SU-DHL-6 (cell line): Measurements from ENCODE around the gene VGF.
"Not testable (repeated sequence)": the region's sequence is repeated elsewhere in the genome, so short reads cannot be mapped to it uniquely, and the experiment has no call there.

Experiments
- H2AFZ ChIP-seq: fragments of 200-600 bp; sonication (generic); 2 replicates; pipeline ENCODE4 v1.6.1; 2014; ENCODE audit warnings: low read depth, mild to moderate bottlenecking, moderate library complexity, mixed read lengths, antibody characterized with exemption, low read length; ENCODE audit not compliant: severe bottlenecking
- H3F3A ChIP-seq: fragments of 200-600 bp; shearing (Covaris generic); 2 replicates; pipeline ENCODE4 v1.6.0; 2016; ENCODE audit warnings: antibody characterized with exemption, mild to moderate bottlenecking; ENCODE audit not compliant: insufficient read depth
- H3K27ac ChIP-seq: fragments of 200-600 bp; sonication (generic); 2 replicates; pipeline ENCODE4 v1.5.1; 2016; ENCODE audit warnings: low read depth, mild to moderate bottlenecking, low read length, moderate library complexity, mixed read lengths
- H3K27me3 ChIP-seq: fragments of 200-600 bp; sonication (generic), shearing (Covaris generic); 2 replicates; pipeline ENCODE4 v1.6.0; 2014; ENCODE audit warnings: mild to moderate bottlenecking, low read length
- H3K36me3 ChIP-seq: fragments of 200-600 bp; sonication (generic); 2 replicates; pipeline ENCODE4 v1.6.1; 2014; ENCODE audit warnings: mild to moderate bottlenecking, low read length, mixed read lengths
- H3K4me2 ChIP-seq: fragments of 300-600, 200-600 bp; shearing (Covaris generic), sonication (generic); 2 replicates; pipeline ENCODE4 v1.6.0; 2014; ENCODE audit warnings: low read length, low read depth, mild to moderate bottlenecking; ENCODE audit not compliant: poor library complexity, severe bottlenecking
- H3K4me3 ChIP-seq: fragments of 200-600 bp; sonication (generic); 2 replicates; pipeline ENCODE4 v1.5.1; 2014; ENCODE audit warnings: antibody characterized with exemption, low read length, mild to moderate bottlenecking, mixed read lengths; ENCODE audit not compliant: insufficient read depth, poor library complexity, severe bottlenecking
- H3K79me2 ChIP-seq: fragments of 200-600 bp; sonication (generic); 2 replicates; pipeline ENCODE4 v1.6.1; 2014; ENCODE audit warnings: mild to moderate bottlenecking, low read length, moderate library complexity; ENCODE audit not compliant: insufficient read depth
- H3K9ac ChIP-seq: fragments of 200-600 bp; sonication (generic); 2 replicates; pipeline ENCODE4 v1.7.0; 2014; ENCODE audit warnings: mild to moderate bottlenecking, low read length
- H3K9me2 ChIP-seq: fragments of 200-600 bp; sonication (generic); replicated peaks from 2 replicates; pipeline ENCODE4 v1.6.1; 2014; ENCODE audit warnings: low read length; ENCODE audit not compliant: insufficient read depth
- H3K9me3 ChIP-seq: fragments of 200-600 bp; sonication (generic); 2 replicates; pipeline ENCODE4 v1.6.1; 2014; ENCODE audit warnings: low read length, mixed read lengths; ENCODE audit not compliant: insufficient read depth
- H4K20me1 ChIP-seq: fragments of 200-600 bp; sonication (generic); 2 replicates; pipeline ENCODE4 v1.6.1; 2014; ENCODE audit warnings: low read depth, mild to moderate bottlenecking, antibody characterized with exemption, low read length, moderate library complexity, mixed read lengths
- CTCF ChIP-seq: fragments of 200-600 bp; sonication (generic); IDR thresholded peaks from one replicate; pipeline ENCODE4 v1.5.1; 2017; ENCODE audit warnings: antibody characterized with exemption, mild to moderate bottlenecking, low read length, moderate library complexity; ENCODE audit not compliant: insufficient read depth, poor library complexity, severe bottlenecking
- EZH2phosphoT487 ChIP-seq: fragments of 200-600 bp; sonication (generic), shearing (Covaris generic); conservative IDR thresholded peaks from 2 replicates; pipeline ENCODE4 v1.6.1; 2018; ENCODE audit warnings: mild to moderate bottlenecking, antibody characterized with exemption, low read length, moderate library complexity, mixed read lengths

The VGF gene

GRCh38 chr7:101116898-101117297, 48.5 kb downstream of the VGF start:
- Histone ChIP-seq H3K27me3 (no peaks in the 10 kb centered on the region), H3K9me2 (no peaks in the 10 kb centered on the region), H3K9ac (no peak overlapping the region), H3K79me2 (no peaks in the 10 kb centered on the region), H3K36me3 (no peaks in the 10 kb centered on the region), H3K4me3 (no peak overlapping the region), H3F3A (no peaks in the 10 kb centered on the region), H2AFZ (no peak overlapping the region), H3K27ac (no peak overlapping the region), H4K20me1 (no peaks in the 10 kb centered on the region), H3K9me3 (no peaks in the 10 kb centered on the region), H3K4me2 (no peak overlapping the region)
- no peak for TF ChIP-seq CTCF
- TF ChIP-seq EZH2phosphoT487, result no peak

GRCh38 chr7:101115215-101115614, 50.2 kb downstream of the VGF start:
- H3K36me3 ChIP-seq, result no peaks in the 10 kb centered on the region
- H3K79me2 ChIP-seq, result no peaks in the 10 kb centered on the region
- no peaks in the 10 kb centered on the region for H3K9me2 ChIP-seq
- no peak overlapping the region for H3K4me3 ChIP-seq
- H2AFZ ChIP-seq, result no peak overlapping the region
- no peaks in the 10 kb centered on the region for H3F3A ChIP-seq
- no peak for TF ChIP-seq EZH2phosphoT487
- TF ChIP-seq CTCF, result no peak
- no peaks in the 10 kb centered on the region for H3K27me3 ChIP-seq
- no peak overlapping the region for H3K9ac ChIP-seq
- H3K9me3 ChIP-seq, result no peaks in the 10 kb centered on the region
- no peak overlapping the region for H3K27ac ChIP-seq
- no peak overlapping the region for H3K4me2 ChIP-seq
- H4K20me1 ChIP-seq, result no peaks in the 10 kb centered on the region

DNA sequence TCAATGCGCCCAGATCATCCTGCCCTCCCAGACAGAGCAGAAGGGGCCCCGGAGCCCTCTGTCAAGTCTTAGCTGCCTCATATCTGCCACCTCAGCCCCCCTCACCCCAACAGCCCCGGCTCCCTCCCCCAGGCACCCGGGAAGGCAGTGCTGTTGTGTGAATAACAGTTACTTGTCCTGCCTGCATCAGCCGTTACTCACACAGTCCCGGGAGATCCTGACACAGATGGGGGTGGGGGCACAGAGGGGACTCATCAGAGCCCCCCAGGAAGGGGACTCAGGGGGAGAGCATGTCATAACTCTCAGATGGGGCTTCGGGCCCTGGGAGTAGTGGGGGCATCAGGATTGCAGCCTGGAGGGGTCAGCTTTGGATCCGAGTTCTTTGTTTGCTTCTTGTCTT, 50.9 kb downstream of the VGF start:
- Histone ChIP-seq H3F3A (no peaks in the 10 kb centered on the region), H2AFZ (no peak overlapping the region), H3K4me2 (no peak overlapping the region), H3K27me3 (no peaks in the 10 kb centered on the region), H4K20me1 (no peaks in the 10 kb centered on the region), H3K9me2 (no peaks in the 10 kb centered on the region), H3K9me3 (no peaks in the 10 kb centered on the region), H3K9ac (no peak overlapping the region), H3K4me3 (no peak overlapping the region), H3K27ac (no peak overlapping the region), H3K36me3 (no peaks in the 10 kb centered on the region), H3K79me2 (no peaks in the 10 kb centered on the region)
- TF ChIP-seq CTCF (no peak), EZH2phosphoT487 (no peak)

GRCh38 chr7:101113836-101114235, 51.5 kb downstream of the VGF start:
- Histone ChIP-seq H2AFZ (no peak overlapping the region), H3K4me2 (no peak overlapping the region), H3F3A (no peaks in the 10 kb centered on the region), H3K36me3 (no peaks in the 10 kb centered on the region), H3K27ac (no peak overlapping the region), H3K79me2 (no peaks in the 10 kb centered on the region), H3K9me2 (no peaks in the 10 kb centered on the region), H3K27me3 (no peaks in the 10 kb centered on the region), H3K4me3 (no peak overlapping the region), H3K9ac (no peak overlapping the region), H4K20me1 (no peaks in the 10 kb centered on the region), H3K9me3 (no peaks in the 10 kb centered on the region)
- TF ChIP-seq CTCF (no peak), EZH2phosphoT487 (no peak)

DNA sequence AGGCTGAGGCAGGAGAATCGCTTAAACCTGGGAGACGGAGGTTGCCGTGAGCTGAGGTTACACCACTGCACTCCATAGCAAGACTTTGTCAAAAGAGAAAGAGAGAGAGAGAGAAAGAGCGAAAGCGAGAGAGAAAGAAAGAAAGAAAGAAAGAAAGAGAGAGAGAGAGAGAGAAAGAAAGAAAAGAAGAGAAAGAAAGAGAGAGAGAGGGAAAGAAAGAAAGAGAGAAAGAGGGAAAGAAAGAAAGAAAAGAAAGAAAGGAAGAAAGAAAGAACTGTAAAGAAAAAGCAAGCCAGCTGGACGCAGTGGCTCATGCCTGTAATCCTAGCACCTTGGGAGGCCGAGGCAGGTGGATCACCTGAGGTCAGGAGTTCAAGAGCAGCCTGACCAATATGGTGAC, 52.2 kb downstream of the VGF start:
- H2AFZ ChIP-seq, H3K9me3 ChIP-seq, H4K20me1 ChIP-seq, H3K27ac ChIP-seq, H3K9ac ChIP-seq, H3K36me3 ChIP-seq, H3K4me2 ChIP-seq, H3K79me2 ChIP-seq, H3K9me2 ChIP-seq, H3F3A ChIP-seq, H3K4me3 ChIP-seq, H3K27me3 ChIP-seq: not testable (repeated sequence)
